HCT116 (cell line): ENCODE data around the gene CLDN15. TPM values are rescaled to one million over a fixed set of nuclear protein-coding genes. Genes with fewer than 3 reads are reported as not detected.

Experiments
- ATAC-seq: fragments of 200-7000 bp; cut with Tn5 transposase; 2 replicates; pipeline ENCODE4 v1.9.1; 2020; ENCODE audit warnings: mild to moderate bottlenecking, moderate library complexity
- BruUV-seq: library from RNA; stranded (reverse); fragments of 400-500 nt; replicated peaks from 2 replicates; lab custom pipeline; 2021; lab: Mats Ljungman, UMichigan
- CTCF ChIA-PET: fragments of 300-600 bp; sonication (Branson Sonifier 250); formaldehyde crosslinking; loops from one replicate; lab custom pipeline; 2021; ENCODE audit warnings: antibody characterized with exemption; lab: Charles Lee
- POLR2A ChIA-PET: fragments of 300-600, 350-600 bp; sonication (Branson Sonifier 250); formaldehyde crosslinking; loops from one replicate; lab custom pipeline; 2021; ENCODE audit warnings: antibody characterized with exemption; lab: Charles Lee
- RAD21 ChIA-PET, 2 experiments: fragments of 300-600 bp; sonication (Branson Sonifier 250); formaldehyde crosslinking; loops; one replicate each; lab custom pipeline; 2023; ENCODE audit warnings: low total read pairs in 2 of 2; ENCODE audit not compliant: uncharacterized antibody in 2 of 2, unreplicated experiment in 2 of 2, low non-redundant PET in 1 of 2; lab: Charles Lee
- DNase-seq: peaks from one replicate; pipeline ENCODE4 v3.0.0-alpha.2; 2010; ENCODE audit warnings: low read depth, low spot score
- H2AFZ ChIP-seq: fragments of 200-600 bp; shearing (Covaris generic), sonication (generic); 2 replicates; pipeline ENCODE4 v1.6.1; 2017; ENCODE audit warnings: low read depth, mixed run types, mixed read lengths, antibody characterized with exemption, low read length; ENCODE audit not compliant: poor library complexity, severe bottlenecking
- H3K27ac ChIP-seq: 2 replicates; pipeline ENCODE4 v1.5.1; 2012; ENCODE audit warnings: low read depth, low read length
- H3K27me3 ChIP-seq: fragments of 200-600 bp; sonication (generic); 2 replicates; pipeline ENCODE4 v1.6.1; 2016; ENCODE audit warnings: mixed run types, low read length, mixed read lengths; ENCODE audit not compliant: insufficient read depth
- H3K36me3 ChIP-seq, 2 experiments: fragments of 200-500 bp in 1 of 2; fragments of 200-600 bp in 1 of 2; sonication (Bioruptor generic) in 1 of 2; sonication (generic) in 1 of 2; 2 replicates each; pipeline versions ENCODE4 v1.5.1 to v1.6.1; 2014 to 2016; ENCODE audit warnings: low read length in 2 of 2, inconsistent platforms in 1 of 2, mixed read lengths in 1 of 2, mixed run types in 1 of 2; ENCODE audit not compliant: insufficient read depth in 2 of 2, control insufficient read depth in 1 of 2
- H3K4me1 ChIP-seq, 2 experiments: fragments of 200-600 bp in 1 of 2; sonication (generic) in 1 of 2; 2 replicates each; pipeline versions ENCODE4 v1.5.1 to v1.6.1; 2012 to 2017; ENCODE audit warnings: low read length in 2 of 2, inconsistent platforms in 1 of 2, mild to moderate bottlenecking in 1 of 2, mixed read lengths in 1 of 2, mixed run types in 1 of 2, moderate library complexity in 1 of 2; ENCODE audit not compliant: insufficient read depth in 2 of 2, control insufficient read depth in 1 of 2
- H3K4me2 ChIP-seq: fragments of 200-600 bp; sonication (generic); 2 replicates; pipeline ENCODE4 v1.6.1; 2017; ENCODE audit warnings: mixed run types, low read length, mixed read lengths
- H3K4me3 ChIP-seq, 2 experiments: fragments of 200-600 bp in 1 of 2; sonication (generic) in 1 of 2; replicated peaks in 1 of 2; 2 replicates each; pipeline ENCODE4 v1.5.1; 2011 to 2016; ENCODE audit warnings: low read length in 2 of 2, control low read depth in 1 of 2, low read depth in 1 of 2, mild to moderate bottlenecking in 1 of 2, mixed read lengths in 1 of 2, mixed run types in 1 of 2
- H3K79me2 ChIP-seq: fragments of 200-600 bp; sonication (generic); 2 replicates; pipeline ENCODE4 v1.6.1; 2017; ENCODE audit warnings: mild to moderate bottlenecking, mixed run types, low read length, moderate library complexity, mixed read lengths; ENCODE audit not compliant: insufficient read depth
- H3K9ac ChIP-seq: fragments of 200-600 bp; sonication (generic); 2 replicates; pipeline ENCODE4 v1.6.1; 2016; ENCODE audit warnings: low read length, mixed read lengths
- H3K9me2 ChIP-seq: fragments of 200-600 bp; sonication (generic), shearing (Covaris generic); 2 replicates; pipeline ENCODE4 v1.6.1; 2017; ENCODE audit warnings: mixed run types, mild to moderate bottlenecking, moderate library complexity; ENCODE audit not compliant: insufficient read depth
- H3K9me3 ChIP-seq, 2 experiments: fragments of 200-500 bp in 1 of 2; fragments of 200-600 bp in 1 of 2; sonication (Bioruptor generic) in 1 of 2; sonication (generic) in 1 of 2; 2 replicates each; pipeline ENCODE4 v1.6.1; 2014 to 2017; ENCODE audit warnings: low read length in 2 of 2, mixed read lengths in 2 of 2, inconsistent platforms in 1 of 2, low read depth in 1 of 2, mild to moderate bottlenecking in 1 of 2, mixed run types in 1 of 2, moderate library complexity in 1 of 2; ENCODE audit not compliant: control insufficient read depth in 1 of 2, insufficient read depth in 1 of 2
- H4K20me1 ChIP-seq: fragments of 200-600 bp; sonication (generic), shearing (Covaris generic); 2 replicates; pipeline ENCODE4 v1.6.1; 2017; ENCODE audit warnings: mixed run types, mild to moderate bottlenecking, moderate library complexity; ENCODE audit not compliant: insufficient read depth
- CBX3 ChIP-seq: IDR thresholded peaks from 2 replicates; pipeline ENCODE4 v1.6.1; 2012; ENCODE audit warnings: low read depth
- CEBPB ChIP-seq: IDR thresholded peaks from 2 replicates; pipeline ENCODE4 v1.6.1; 2012; ENCODE audit warnings: low read depth
- ELF1 ChIP-seq: IDR thresholded peaks from 2 replicates; pipeline ENCODE4 v1.6.1; 2012; ENCODE audit warnings: low read depth, borderline replicate concordance
- SIN3A ChIP-seq: IDR thresholded peaks from 2 replicates; pipeline ENCODE4 v1.6.1; 2012; ENCODE audit warnings: low read depth
- SP1 ChIP-seq: IDR thresholded peaks from 2 replicates; pipeline ENCODE4 v1.6.1; 2012; ENCODE audit warnings: low read depth
- SRF ChIP-seq: IDR thresholded peaks from 2 replicates; pipeline ENCODE4 v1.6.1; 2012; ENCODE audit warnings: low read depth
- ZFX ChIP-seq: fragments of 450-650 bp; IDR thresholded peaks from 2 replicates; pipeline ENCODE4 v1.6.1; 2017
- ZNF274 ChIP-seq: fragments of 200-500 bp; sonication (Bioruptor generic); IDR thresholded peaks from 2 replicates; pipeline ENCODE4 v1.6.1; 2014; ENCODE audit warnings: mild to moderate bottlenecking, low read depth, low read length, inconsistent platforms
- intact Hi-C: fragments of 100-400 bp; cut with micrococcal nuclease; formaldehyde crosslinking; loops from 2 replicates; pipeline ENCODE4 v1.10.0; 2022
- total RNA-seq: library from RNA; stranded (reverse); gene quantifications from one replicate; pipeline ENCODE4 v1.2.1, GENCODE V29; 2021; ENCODE audit not compliant: unreplicated experiment
- TF ChIP-seq, protein P1 (sequence below): IDR thresholded peaks from 2 replicates; pipeline ENCODE4 v1.6.1; 2011; ENCODE audit warnings: mild to moderate bottlenecking, low read length, moderate library complexity; ENCODE audit not compliant: insufficient replicate concordance; ENCODE audit errors: extremely low read depth
- TF ChIP-seq, protein P2 (sequence below): IDR thresholded peaks from 2 replicates; pipeline ENCODE4 v1.6.1; 2012
- TF ChIP-seq, protein P3 (sequence below), 3 experiments: fragments of 200-600 bp in 1 of 3; sonication (generic) in 1 of 3; IDR thresholded peaks in 2 of 3; conservative IDR thresholded peaks in 1 of 3; 2 replicates each; pipeline ENCODE4 v1.5.1; 2012 to 2017; ENCODE audit warnings: low read depth in 2 of 3, low read length in 2 of 3, antibody characterized with exemption in 1 of 3, borderline replicate concordance in 1 of 3, control low read depth in 1 of 3, mild to moderate bottlenecking in 1 of 3, mixed read lengths in 1 of 3, mixed run types in 1 of 3, moderate library complexity in 1 of 3; ENCODE audit not compliant: insufficient read depth in 1 of 3

Gene CLDN15
- total RNA-seq, 1 experiment from 2014 or later, result 16.9 TPM

DNA sequence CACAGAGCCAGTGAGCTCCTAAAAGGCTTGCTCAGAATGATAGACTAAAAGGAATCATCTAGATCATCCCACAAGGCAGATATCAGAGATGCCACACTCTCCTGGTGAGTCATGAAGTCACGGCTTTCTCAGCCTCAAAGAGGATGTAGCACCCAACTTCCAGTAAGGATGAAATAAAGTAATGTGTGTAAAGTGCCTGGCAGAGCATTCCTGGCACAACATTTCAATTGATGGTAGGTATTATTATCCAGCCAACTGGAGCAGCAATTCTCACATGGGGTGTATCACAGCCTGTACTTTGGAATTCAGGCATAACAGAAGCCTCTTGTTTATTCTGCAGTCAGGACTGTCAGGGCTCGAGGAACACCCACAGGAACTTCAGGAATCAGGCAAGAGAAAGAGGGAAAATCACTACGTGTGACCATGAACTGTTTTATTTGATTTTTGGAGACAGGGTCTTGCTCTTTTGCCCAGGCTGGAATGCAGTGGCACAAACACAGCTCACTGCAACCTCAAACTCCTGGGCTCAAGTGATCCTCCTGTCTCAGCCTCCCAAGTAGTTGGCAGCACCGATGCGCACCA is 52.3 kb downstream of the CLDN15 start:
- Histone ChIP-seq H3K4me1 (peaks cover 6 to 23% of the 10 kb centered on the region in 2 experiments; a peak in 3 of 4 replicates), H3K9ac (no peak overlapping the region), H3K9me2 (no peaks in the 10 kb centered on the region), H3K4me2 (peak overlapping the region; percentile 4; the same call in 1 of the 2 replicates), H3K9me3 (no peaks in the 10 kb centered on the region), H2AFZ (peak overlapping the region; percentile 65), H3K36me3 (no peaks in the 10 kb centered on the region), H3K4me3 (no peak overlapping the region), H3K79me2 (no peaks in the 10 kb centered on the region), H3K27ac (no peak overlapping the region), H4K20me1 (no peaks in the 10 kb centered on the region), H3K27me3 (no peaks in the 10 kb centered on the region)
- CTCF ChIA-PET, result interaction anchor here (1.3 kb wide), 1 partner anchor 42 kb away, joined by 4 read pairs; no protein-coding TSS in a partner anchor
- TF ChIP-seq CBX3 (no peak), ZFX (no peak), SRF (no peak), SP1 (no peak), CEBPB (no peak), ELF1 (no peak), SIN3A (no peak), ZNF274 (no peak)
- TF ChIP-seq, protein P1, sequence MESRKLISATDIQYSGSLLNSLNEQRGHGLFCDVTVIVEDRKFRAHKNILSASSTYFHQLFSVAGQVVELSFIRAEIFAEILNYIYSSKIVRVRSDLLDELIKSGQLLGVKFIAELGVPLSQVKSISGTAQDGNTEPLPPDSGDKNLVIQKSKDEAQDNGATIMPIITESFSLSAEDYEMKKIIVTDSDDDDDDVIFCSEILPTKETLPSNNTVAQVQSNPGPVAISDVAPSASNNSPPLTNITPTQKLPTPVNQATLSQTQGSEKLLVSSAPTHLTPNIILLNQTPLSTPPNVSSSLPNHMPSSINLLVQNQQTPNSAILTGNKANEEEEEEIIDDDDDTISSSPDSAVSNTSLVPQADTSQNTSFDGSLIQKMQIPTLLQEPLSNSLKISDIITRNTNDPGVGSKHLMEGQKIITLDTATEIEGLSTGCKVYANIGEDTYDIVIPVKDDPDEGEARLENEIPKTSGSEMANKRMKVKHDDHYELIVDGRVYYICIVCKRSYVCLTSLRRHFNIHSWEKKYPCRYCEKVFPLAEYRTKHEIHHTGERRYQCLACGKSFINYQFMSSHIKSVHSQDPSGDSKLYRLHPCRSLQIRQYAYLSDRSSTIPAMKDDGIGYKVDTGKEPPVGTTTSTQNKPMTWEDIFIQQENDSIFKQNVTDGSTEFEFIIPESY, result no peak
- TF ChIP-seq, protein P2, sequence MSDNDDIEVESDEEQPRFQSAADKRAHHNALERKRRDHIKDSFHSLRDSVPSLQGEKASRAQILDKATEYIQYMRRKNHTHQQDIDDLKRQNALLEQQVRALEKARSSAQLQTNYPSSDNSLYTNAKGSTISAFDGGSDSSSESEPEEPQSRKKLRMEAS, result no peak
- TF ChIP-seq, protein P3, sequence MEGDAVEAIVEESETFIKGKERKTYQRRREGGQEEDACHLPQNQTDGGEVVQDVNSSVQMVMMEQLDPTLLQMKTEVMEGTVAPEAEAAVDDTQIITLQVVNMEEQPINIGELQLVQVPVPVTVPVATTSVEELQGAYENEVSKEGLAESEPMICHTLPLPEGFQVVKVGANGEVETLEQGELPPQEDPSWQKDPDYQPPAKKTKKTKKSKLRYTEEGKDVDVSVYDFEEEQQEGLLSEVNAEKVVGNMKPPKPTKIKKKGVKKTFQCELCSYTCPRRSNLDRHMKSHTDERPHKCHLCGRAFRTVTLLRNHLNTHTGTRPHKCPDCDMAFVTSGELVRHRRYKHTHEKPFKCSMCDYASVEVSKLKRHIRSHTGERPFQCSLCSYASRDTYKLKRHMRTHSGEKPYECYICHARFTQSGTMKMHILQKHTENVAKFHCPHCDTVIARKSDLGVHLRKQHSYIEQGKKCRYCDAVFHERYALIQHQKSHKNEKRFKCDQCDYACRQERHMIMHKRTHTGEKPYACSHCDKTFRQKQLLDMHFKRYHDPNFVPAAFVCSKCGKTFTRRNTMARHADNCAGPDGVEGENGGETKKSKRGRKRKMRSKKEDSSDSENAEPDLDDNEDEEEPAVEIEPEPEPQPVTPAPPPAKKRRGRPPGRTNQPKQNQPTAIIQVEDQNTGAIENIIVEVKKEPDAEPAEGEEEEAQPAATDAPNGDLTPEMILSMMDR (IDR thresholded peaks at IDR 0.05 in 2 of 3, conservative IDR thresholded peaks at IDR 0.05 in 1 of 3; ENCODE audit: borderline replicate concordance in 1 of 3, insufficient read depth in 1 of 3, low read depth in 2 of 3, low read length in 2 of 3), result no peak
- POLR2A ChIA-PET, result interaction anchor here (1.6 kb wide), 1 partner anchor 41 kb away, joined by 4 read pairs; no protein-coding TSS in a partner anchor
- no TSS peak for BruUV-seq
- DNase-seq (no peak), ATAC-seq (no peak)
- intact Hi-C loops, result no loop called here
- RAD21 ChIA-PET, result no interaction called here

Other genes starting within 250 kb of the CLDN15 start
- not detected for gene MUC17, start 217.7 kb downstream of the CLDN15 start, total RNA-seq
- gene TRIM56, start 152.3 kb downstream of the CLDN15 start, total RNA-seq, result 25.9 TPM
- gene SERPINE1, start 110.7 kb downstream of the CLDN15 start, total RNA-seq, result 12.8 TPM
- gene AP1S1, start 83.3 kb downstream of the CLDN15 start, total RNA-seq, result 130 TPM
- 43.2 TPM for gene VGF, start 72.2 kb downstream of the CLDN15 start, total RNA-seq
- gene NAT16, start 57.5 kb downstream of the CLDN15 start, total RNA-seq, result 2.0 TPM
- not detected for gene MOGAT3, start 36.8 kb downstream of the CLDN15 start, total RNA-seq
- 83.7 TPM for gene PLOD3, start 20.2 kb downstream of the CLDN15 start, total RNA-seq
- gene ZNHIT1, start 19.6 kb downstream of the CLDN15 start, total RNA-seq, result 69.4 TPM
- 114 TPM for gene FIS1, start 7.3 kb upstream of the CLDN15 start, total RNA-seq
- 27.2 TPM for gene IFT22, start 84.0 kb upstream of the CLDN15 start, total RNA-seq
- gene COL26A1, start 125.1 kb upstream of the CLDN15 start, total RNA-seq, result 0.27 TPM